Activated CD4-positive, CD25-positive, alpha-beta regulatory T cell (primary cell): Measurements from ENCODE around the gene SOS1.
"Not testable (repeated sequence)": the region's sequence is repeated elsewhere in the genome, so short reads cannot be mapped to it uniquely, and the experiment has no call there.

ENCODE experiments used
- DNase-seq, 4 experiments: peaks; one replicate each; lab custom pipeline; 2025; lab: John Stamatoyannopoulos, UW

SOS1 gene

GRCh38 chr2:39120771-39121522 is at the start of gene SOS1:
TSS of gene SOS1 (minus strand) at chr2:39121051. CDS start at chr2:39120422, 629 bp downstream.
- peak; percentile 70 to 85 (median 82) for DNase-seq

- DNase-seq, result no peak
Measured at GRCh38 chr2:39164089-39164488, 43.2 kb upstream of the SOS1 start.

- DNase-seq, result no peak
Measured at GRCh38 chr2:39160982-39161381, 40.1 kb upstream of the SOS1 start.

- no peak for DNase-seq
Measured at GRCh38 chr2:39159283-39159682, 38.4 kb upstream of the SOS1 start.

- no peak for DNase-seq
Measured at GRCh38 chr2:39158351-39158750, 37.5 kb upstream of the SOS1 start.

GRCh38 chr2:39156846-39157245 is 36.0 kb upstream of the SOS1 start:
- no peak for DNase-seq

GRCh38 chr2:39156107-39156506 is 35.3 kb upstream of the SOS1 start:
- no peak for DNase-seq

- not testable (repeated sequence) for DNase-seq
Measured at GRCh38 chr2:39155573-39155972, 34.7 kb upstream of the SOS1 start.

GRCh38 chr2:39154944-39155343 is 34.1 kb upstream of the SOS1 start:
- DNase-seq, result no peak

- DNase-seq, result no peak
Measured at GRCh38 chr2:39153312-39153711, 32.5 kb upstream of the SOS1 start.

GRCh38 chr2:39152504-39152903 is 31.7 kb upstream of the SOS1 start:
- DNase-seq, result no peak

GRCh38 chr2:39150890-39151497 is 30.1 kb upstream of the SOS1 start:
- DNase-seq, result no peak

- DNase-seq, result no peak
Measured at GRCh38 chr2:39150102-39150562, 29.3 kb upstream of the SOS1 start.

GRCh38 chr2:39146630-39147029 is 25.8 kb upstream of the SOS1 start:
- DNase-seq, result no peak

GRCh38 chr2:39145906-39146421 is 25.1 kb upstream of the SOS1 start:
- DNase-seq, result no peak

- DNase-seq, result no peak
Measured at GRCh38 chr2:39144416-39144815, 23.6 kb upstream of the SOS1 start.

- no peak for DNase-seq
Measured at GRCh38 chr2:39142904-39143605, 22.2 kb upstream of the SOS1 start.

- no peak for DNase-seq
Measured at GRCh38 chr2:39141334-39142271, 20.8 kb upstream of the SOS1 start.

GRCh38 chr2:39140948-39141333 is 20.1 kb upstream of the SOS1 start:
- DNase-seq, result not testable (repeated sequence)

- no peak for DNase-seq
Measured at GRCh38 chr2:39140322-39140847, 19.5 kb upstream of the SOS1 start.

- DNase-seq, result no peak
Measured at GRCh38 chr2:39139511-39140237, 18.8 kb upstream of the SOS1 start.
